Stomach (tissue), 4 donors: ENCODE results near the gene BRAF.

ENCODE experiments used
- EP300 ChIP-seq: sonication (generic); formaldehyde crosslinking; IDR thresholded peaks from one replicate; pipeline ENCODE4 v1.6.1; 2017; ENCODE audit warnings: antibody characterized with exemption
- TF ChIP-seq, protein P1 (sequence below), 7 experiments: fragments of 450-650 bp in 4 of 7; fragments of 200-600 bp in 3 of 7; sonication (generic) in 3 of 7; IDR thresholded peaks; one replicate each; pipeline ENCODE4 v1.5.1; 2016 to 2019; ENCODE audit warnings: antibody characterized with exemption in 7 of 7, control low read depth in 2 of 7, mild to moderate bottlenecking in 1 of 7

DNA sequence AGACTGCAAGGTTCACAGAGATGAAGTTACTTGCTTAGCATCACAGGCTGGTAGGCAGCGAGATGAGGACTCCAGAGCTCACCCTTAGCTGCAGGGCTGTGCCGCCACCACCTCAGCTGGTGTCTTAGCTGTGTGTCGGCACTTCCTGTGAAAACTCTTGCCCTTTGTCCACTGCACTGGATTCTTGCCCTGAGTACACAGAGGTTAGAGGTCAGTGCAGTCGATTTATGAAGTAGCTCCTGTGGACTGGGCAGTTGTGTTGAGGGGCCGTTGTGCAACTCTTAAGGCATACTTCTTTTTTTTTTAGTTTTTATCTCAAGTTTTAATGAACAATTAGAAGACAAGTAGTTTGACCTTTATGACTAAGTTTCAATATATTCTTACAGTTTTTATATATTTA is 217.6 kb downstream of the BRAF start:
- TF ChIP-seq, protein P1, sequence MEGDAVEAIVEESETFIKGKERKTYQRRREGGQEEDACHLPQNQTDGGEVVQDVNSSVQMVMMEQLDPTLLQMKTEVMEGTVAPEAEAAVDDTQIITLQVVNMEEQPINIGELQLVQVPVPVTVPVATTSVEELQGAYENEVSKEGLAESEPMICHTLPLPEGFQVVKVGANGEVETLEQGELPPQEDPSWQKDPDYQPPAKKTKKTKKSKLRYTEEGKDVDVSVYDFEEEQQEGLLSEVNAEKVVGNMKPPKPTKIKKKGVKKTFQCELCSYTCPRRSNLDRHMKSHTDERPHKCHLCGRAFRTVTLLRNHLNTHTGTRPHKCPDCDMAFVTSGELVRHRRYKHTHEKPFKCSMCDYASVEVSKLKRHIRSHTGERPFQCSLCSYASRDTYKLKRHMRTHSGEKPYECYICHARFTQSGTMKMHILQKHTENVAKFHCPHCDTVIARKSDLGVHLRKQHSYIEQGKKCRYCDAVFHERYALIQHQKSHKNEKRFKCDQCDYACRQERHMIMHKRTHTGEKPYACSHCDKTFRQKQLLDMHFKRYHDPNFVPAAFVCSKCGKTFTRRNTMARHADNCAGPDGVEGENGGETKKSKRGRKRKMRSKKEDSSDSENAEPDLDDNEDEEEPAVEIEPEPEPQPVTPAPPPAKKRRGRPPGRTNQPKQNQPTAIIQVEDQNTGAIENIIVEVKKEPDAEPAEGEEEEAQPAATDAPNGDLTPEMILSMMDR (IDR thresholded peaks at IDR 0.05): no peak
- no peak for TF ChIP-seq EP300
